ENCODE measurements around the gene PLXNB1. TPM values are rescaled to one million over a fixed set of nuclear protein-coding genes. Genes with fewer than 3 reads are reported as not detected.

PLXNB1 gene
- polyA plus RNA-seq, 2 of the 4 experiments (the other 2 are of a cell fraction) = 10.0 to 20.9 TPM

DNA sequence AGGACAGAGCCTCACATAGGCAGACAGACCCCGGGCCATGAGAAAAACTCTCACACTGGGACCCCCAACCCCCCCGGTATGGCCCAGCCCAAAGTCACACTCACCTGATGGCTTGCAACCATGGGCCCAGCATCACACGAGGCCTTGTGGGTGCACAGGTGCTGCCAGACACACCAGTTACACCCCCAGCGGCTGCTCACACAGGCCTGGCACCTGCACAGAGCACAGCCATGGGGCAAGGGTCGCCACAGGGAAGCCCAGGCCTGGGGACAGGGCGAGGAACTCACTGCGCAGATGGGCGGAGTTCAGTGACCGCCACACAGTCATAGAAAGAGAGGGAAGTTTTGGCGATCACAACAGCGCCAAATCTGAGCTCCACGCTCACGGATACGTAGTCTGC is 9.3 kb downstream of the PLXNB1 start:
- FAIRE-seq (no peak), ATAC-seq (no peak), DNase-seq (ENCODE audit: low read depth in 1 of 2, low spot score in 1 of 2) (no peak)
- no peaks in the 10 kb centered on the region for H3K9me3 ChIP-seq
- H3K27ac ChIP-seq = no peak overlapping the region
- ChIA-PET CTCF (interaction anchor here (3.1 to 31.5 kb wide), 2 partner anchors 11 to 20 kb away, joined by 13 to 488 read pairs; partner anchors contain the start of gene PLXNB1), POLR2A (no interaction called here)
- TF ChIP-seq NPAS2 (CRISPR knock-in tag; IDR thresholded peaks at IDR 0.05; ENCODE audit: borderline replicate concordance) (no peak), HOXA7 (CRISPR knock-in tag; IDR thresholded peaks at IDR 0.05) (no peak), ZSCAN20 (CRISPR knock-in tag; IDR thresholded peaks at IDR 0.05) (no peak), CHD4 (IDR thresholded peaks at IDR 0.05; ENCODE audit: borderline replicate concordance) (no peak), ZNF302 (CRISPR knock-in tag; IDR thresholded peaks at IDR 0.05) (no peak), EHF (CRISPR knock-in tag; IDR thresholded peaks at IDR 0.05) (no peak), MYC (IDR thresholded peaks at IDR 0.05; ENCODE audit: borderline replicate concordance, low read length) (no peak), RCOR1 (IDR thresholded peaks at IDR 0.05; ENCODE audit: low read depth, low read length) (no peak), KDM5A (IDR thresholded peaks at IDR 0.05) (no peak), CBX2 (IDR thresholded peaks at IDR 0.05; ENCODE audit: borderline replicate concordance, low read depth) (no peak), CBX8 (IDR thresholded peaks at IDR 0.05) (no peak), GATA3 (IDR thresholded peaks at IDR 0.05; ENCODE audit: borderline replicate concordance) (no peak), PHF8 (IDR thresholded peaks at IDR 0.05; ENCODE audit: borderline replicate concordance, low read depth) (no peak), NR3C1 (IDR thresholded peaks at IDR 0.05) (no peak)
- TF ChIP-seq, protein P1, sequence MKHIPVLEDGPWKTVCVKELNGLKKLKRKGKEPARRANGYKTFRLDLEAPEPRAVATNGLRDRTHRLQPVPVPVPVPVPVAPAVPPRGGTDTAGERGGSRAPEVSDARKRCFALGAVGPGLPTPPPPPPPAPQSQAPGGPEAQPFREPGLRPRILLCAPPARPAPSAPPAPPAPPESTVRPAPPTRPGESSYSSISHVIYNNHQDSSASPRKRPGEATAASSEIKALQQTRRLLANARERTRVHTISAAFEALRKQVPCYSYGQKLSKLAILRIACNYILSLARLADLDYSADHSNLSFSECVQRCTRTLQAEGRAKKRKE (CRISPR knock-in tag; IDR thresholded peaks at IDR 0.05; ENCODE audit: low read depth) = no peak
- TF ChIP-seq, protein P2, sequence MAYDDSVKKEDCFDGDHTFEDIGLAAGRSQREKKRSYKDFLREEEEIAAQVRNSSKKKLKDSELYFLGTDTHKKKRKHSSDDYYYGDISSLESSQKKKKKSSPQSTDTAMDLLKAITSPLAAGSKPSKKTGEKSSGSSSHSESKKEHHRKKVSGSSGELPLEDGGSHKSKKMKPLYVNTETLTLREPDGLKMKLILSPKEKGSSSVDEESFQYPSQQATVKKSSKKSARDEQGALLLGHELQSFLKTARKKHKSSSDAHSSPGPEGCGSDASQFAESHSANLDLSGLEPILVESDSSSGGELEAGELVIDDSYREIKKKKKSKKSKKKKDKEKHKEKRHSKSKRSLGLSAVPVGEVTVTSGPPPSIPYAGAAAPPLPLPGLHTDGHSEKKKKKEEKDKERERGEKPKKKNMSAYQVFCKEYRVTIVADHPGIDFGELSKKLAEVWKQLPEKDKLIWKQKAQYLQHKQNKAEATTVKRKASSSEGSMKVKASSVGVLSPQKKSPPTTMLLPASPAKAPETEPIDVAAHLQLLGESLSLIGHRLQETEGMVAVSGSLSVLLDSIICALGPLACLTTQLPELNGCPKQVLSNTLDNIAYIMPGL (CRISPR knock-in tag; IDR thresholded peaks at IDR 0.05; ENCODE audit: borderline replicate concordance) = no peak
- TF ChIP-seq, protein P3, sequence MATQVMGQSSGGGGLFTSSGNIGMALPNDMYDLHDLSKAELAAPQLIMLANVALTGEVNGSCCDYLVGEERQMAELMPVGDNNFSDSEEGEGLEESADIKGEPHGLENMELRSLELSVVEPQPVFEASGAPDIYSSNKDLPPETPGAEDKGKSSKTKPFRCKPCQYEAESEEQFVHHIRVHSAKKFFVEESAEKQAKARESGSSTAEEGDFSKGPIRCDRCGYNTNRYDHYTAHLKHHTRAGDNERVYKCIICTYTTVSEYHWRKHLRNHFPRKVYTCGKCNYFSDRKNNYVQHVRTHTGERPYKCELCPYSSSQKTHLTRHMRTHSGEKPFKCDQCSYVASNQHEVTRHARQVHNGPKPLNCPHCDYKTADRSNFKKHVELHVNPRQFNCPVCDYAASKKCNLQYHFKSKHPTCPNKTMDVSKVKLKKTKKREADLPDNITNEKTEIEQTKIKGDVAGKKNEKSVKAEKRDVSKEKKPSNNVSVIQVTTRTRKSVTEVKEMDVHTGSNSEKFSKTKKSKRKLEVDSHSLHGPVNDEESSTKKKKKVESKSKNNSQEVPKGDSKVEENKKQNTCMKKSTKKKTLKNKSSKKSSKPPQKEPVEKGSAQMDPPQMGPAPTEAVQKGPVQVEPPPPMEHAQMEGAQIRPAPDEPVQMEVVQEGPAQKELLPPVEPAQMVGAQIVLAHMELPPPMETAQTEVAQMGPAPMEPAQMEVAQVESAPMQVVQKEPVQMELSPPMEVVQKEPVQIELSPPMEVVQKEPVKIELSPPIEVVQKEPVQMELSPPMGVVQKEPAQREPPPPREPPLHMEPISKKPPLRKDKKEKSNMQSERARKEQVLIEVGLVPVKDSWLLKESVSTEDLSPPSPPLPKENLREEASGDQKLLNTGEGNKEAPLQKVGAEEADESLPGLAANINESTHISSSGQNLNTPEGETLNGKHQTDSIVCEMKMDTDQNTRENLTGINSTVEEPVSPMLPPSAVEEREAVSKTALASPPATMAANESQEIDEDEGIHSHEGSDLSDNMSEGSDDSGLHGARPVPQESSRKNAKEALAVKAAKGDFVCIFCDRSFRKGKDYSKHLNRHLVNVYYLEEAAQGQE (IDR thresholded peaks at IDR 0.05) = no peak
- no peak overlapping the region for H3K4me2 ChIP-seq
- no peak overlapping the region for H3K4me3 ChIP-seq
- WGBS (ENCODE audit: missing lambda C conversion rate) = 92% methylated on average over 9 of the region's 14 CpGs
- H3K4me1 ChIP-seq = 0 out of 3 replicates have a peak, but pooled peaks cover 4% of the 10 kb centered on the region

DNA sequence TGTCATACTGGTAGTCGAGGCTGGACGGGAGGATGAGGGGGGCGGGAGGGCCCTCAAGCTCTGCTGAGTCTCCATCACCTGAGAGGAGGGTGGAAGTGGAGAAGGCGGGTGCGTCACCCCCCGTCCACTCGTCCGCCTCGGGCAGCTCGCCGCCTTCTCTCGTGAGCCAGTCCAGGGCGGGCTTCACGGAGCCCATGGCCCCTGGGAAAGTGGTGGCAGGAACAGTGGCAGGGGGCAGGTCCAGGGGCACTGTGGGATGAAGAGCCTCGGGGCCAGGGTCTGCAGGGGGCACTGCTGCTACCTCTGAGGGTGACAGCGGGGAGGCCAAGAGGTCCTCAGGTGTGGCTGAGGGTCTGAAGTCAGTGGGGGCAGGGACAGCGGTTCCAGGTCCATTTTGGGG is 10.3 kb downstream of the PLXNB1 start:
- CTCF ChIA-PET = interaction anchor here (1.4 to 31.5 kb wide), 2 partner anchors 12 to 225 kb away, joined by 4 to 488 read pairs; partner anchors contain the start of gene PLXNB1
- Histone ChIP-seq H3K4me1 (no peaks in the 10 kb centered on the region), H3K4me2 (no peak overlapping the region), H3K4me3 (no peak overlapping the region), H3K27ac (no peak overlapping the region), H3K9me3 (no peaks in the 10 kb centered on the region)
- no peak for DNase-seq (ENCODE audit: low read depth in 1 of 2, low spot score in 1 of 2)
- WGBS (ENCODE audit: missing lambda C conversion rate) = 94% methylated on average over 13 of the region's 17 CpGs
- no peak for ATAC-seq
- no peak for FAIRE-seq
- POLR2A ChIA-PET = no interaction called here
- TF ChIP-seq, protein P4, sequence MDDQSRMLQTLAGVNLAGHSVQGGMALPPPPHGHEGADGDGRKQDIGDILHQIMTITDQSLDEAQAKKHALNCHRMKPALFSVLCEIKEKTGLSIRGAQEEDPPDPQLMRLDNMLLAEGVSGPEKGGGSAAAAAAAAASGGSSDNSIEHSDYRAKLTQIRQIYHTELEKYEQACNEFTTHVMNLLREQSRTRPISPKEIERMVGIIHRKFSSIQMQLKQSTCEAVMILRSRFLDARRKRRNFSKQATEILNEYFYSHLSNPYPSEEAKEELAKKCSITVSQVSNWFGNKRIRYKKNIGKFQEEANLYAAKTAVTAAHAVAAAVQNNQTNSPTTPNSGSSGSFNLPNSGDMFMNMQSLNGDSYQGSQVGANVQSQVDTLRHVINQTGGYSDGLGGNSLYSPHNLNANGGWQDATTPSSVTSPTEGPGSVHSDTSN (IDR thresholded peaks at IDR 0.05) = no peak
- TF ChIP-seq, protein P5, sequence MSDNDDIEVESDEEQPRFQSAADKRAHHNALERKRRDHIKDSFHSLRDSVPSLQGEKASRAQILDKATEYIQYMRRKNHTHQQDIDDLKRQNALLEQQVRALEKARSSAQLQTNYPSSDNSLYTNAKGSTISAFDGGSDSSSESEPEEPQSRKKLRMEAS (IDR thresholded peaks at IDR 0.05) = no peak
- TF ChIP-seq, protein P6, sequence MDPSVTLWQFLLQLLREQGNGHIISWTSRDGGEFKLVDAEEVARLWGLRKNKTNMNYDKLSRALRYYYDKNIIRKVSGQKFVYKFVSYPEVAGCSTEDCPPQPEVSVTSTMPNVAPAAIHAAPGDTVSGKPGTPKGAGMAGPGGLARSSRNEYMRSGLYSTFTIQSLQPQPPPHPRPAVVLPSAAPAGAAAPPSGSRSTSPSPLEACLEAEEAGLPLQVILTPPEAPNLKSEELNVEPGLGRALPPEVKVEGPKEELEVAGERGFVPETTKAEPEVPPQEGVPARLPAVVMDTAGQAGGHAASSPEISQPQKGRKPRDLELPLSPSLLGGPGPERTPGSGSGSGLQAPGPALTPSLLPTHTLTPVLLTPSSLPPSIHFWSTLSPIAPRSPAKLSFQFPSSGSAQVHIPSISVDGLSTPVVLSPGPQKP (IDR thresholded peaks at IDR 0.05; ENCODE audit: low read depth, low read length) = no peak
- no peak for TF ChIP-seq CBX8 (IDR thresholded peaks at IDR 0.05)
- TF ChIP-seq JUN (IDR thresholded peaks at IDR 0.05) = no peak
- no peak for TF ChIP-seq HEYL (CRISPR knock-in tag; IDR thresholded peaks at IDR 0.05)
- TF ChIP-seq NPAS2 (CRISPR knock-in tag; IDR thresholded peaks at IDR 0.05; ENCODE audit: borderline replicate concordance) = no peak
- TF ChIP-seq EHMT2 (IDR thresholded peaks at IDR 0.05; ENCODE audit: low read depth) = no peak
- no peak for TF ChIP-seq TP53 (CRISPR knock-in tag; IDR thresholded peaks at IDR 0.05)
- no peak for TF ChIP-seq ZSCAN20 (CRISPR knock-in tag; IDR thresholded peaks at IDR 0.05)
- TF ChIP-seq, protein P2 (CRISPR knock-in tag; IDR thresholded peaks at IDR 0.05; ENCODE audit: borderline replicate concordance) = no peak
- TF ChIP-seq RFX5 (IDR thresholded peaks at IDR 0.05) = no peak
- no peak for TF ChIP-seq NFE2L2 (conservative IDR thresholded peaks at IDR 0.05; ENCODE audit: low read length)

All from A549 (cell line).